DMS 273 (cell line): ENCODE data around the gene CCDC28B.

ENCODE experiments used
- DNase-seq: peaks from one replicate; lab custom pipeline; 2025; ENCODE audit not compliant: unreplicated experiment; lab: John Stamatoyannopoulos, UW

The CCDC28B gene

GRCh38 chr1:32221581-32221979, 21.2 kb downstream of the CCDC28B start:
- no peak for DNase-seq

- peak; percentile 97 for DNase-seq
Measured at GRCh38 chr1:32221980-32222755, 21.8 kb downstream of the CCDC28B start, which contains the start of the genes EIF3I and TMEM234. Gene EIF3I (plus strand): TSS chr1:32222407. CDS start chr1:32222442, 35 bp downstream. Gene TMEM234 (minus strand): TSS chr1:32222353. CDS start chr1:32222322, 31 bp downstream.

- DNase-seq: no peak
Measured at GRCh38 chr1:32223683-32224082, 23.3 kb downstream of the CCDC28B start.

GRCh38 chr1:32224285-32224684, 23.9 kb downstream of the CCDC28B start:
- DNase-seq: no peak

- DNase-seq: no peak
Measured at GRCh38 chr1:32228771-32229170, 28.4 kb downstream of the CCDC28B start.

GRCh38 chr1:32231843-32232432, 31.5 kb downstream of the CCDC28B start:
- DNase-seq: no peak

GRCh38 chr1:32232558-32233304, 32.3 kb downstream of the CCDC28B start:
- peak; percentile 69 for DNase-seq

GRCh38 chr1:32234792-32235191, 34.4 kb downstream of the CCDC28B start:
- no peak for DNase-seq

- DNase-seq: peak; percentile 30
Measured at GRCh38 chr1:32239337-32239736, 38.9 kb downstream of the CCDC28B start.

- DNase-seq: no peak
Measured at GRCh38 chr1:32239790-32240139, 39.4 kb downstream of the CCDC28B start.

- DNase-seq: peak; percentile 85
Measured at GRCh38 chr1:32240140-32240951, 40.0 kb downstream of the CCDC28B start.

- DNase-seq: peak; percentile 89
Measured at GRCh38 chr1:32241001-32241763, 40.8 kb downstream of the CCDC28B start.

- peak; percentile 44 for DNase-seq
Measured at GRCh38 chr1:32242341-32242851, 42.0 kb downstream of the CCDC28B start.

- no peak for DNase-seq
Measured at GRCh38 chr1:32246888-32247273, 46.5 kb downstream of the CCDC28B start, which contains the start of gene FAM167B. Gene FAM167B (plus strand): TSS chr1:32247222. CDS start chr1:32247422, 200 bp downstream.

GRCh38 chr1:32247452-32247851, 47.1 kb downstream of the CCDC28B start:
- DNase-seq: no peak

GRCh38 chr1:32247983-32248889, 47.8 kb downstream of the CCDC28B start:
- peak; percentile 94 for DNase-seq

- DNase-seq: no peak
Measured at GRCh38 chr1:32249831-32250525, 49.6 kb downstream of the CCDC28B start.
